C4-2B (cell line): ENCODE results near the gene CENPN.

Source experiments
- H3K27ac ChIP-seq: fragments of 450-650 bp; 2 replicates; pipeline ENCODE4 v1.5.1; 2017
- CTCF ChIP-seq: fragments of 450-650 bp; conservative IDR thresholded peaks from 2 replicates; pipeline ENCODE4 v1.5.1; 2017; ENCODE audit warnings: mild to moderate bottlenecking
- ZFX ChIP-seq: fragments of 450-650 bp; IDR thresholded peaks from 2 replicates; pipeline ENCODE4 v1.6.1; 2017

The CENPN gene

GRCh38 chr16:80990978-80991377 is 16.0 kb upstream of the CENPN start:
- H3K27ac ChIP-seq: peak overlapping the region; percentile 95
- TF ChIP-seq CTCF (no peak; the same call in 1 of the 2 replicates), ZFX (no peak)

- H3K27ac ChIP-seq: peak overlapping the region; percentile 95
- TF ChIP-seq CTCF (no peak), ZFX (no peak)
Measured at GRCh38 chr16:80991792-80992430, 15.1 kb upstream of the CENPN start.

- peak overlapping the region; percentile 70; the same call in 1 of the 2 replicates for H3K27ac ChIP-seq
- TF ChIP-seq CTCF (no peak), ZFX (no peak)
Measured at GRCh38 chr16:80992676-80993293, 14.2 kb upstream of the CENPN start.

GRCh38 chr16:80993307-80993706 is 13.7 kb upstream of the CENPN start:
- H3K27ac ChIP-seq: peak overlapping the region; percentile 70; the same call in 1 of the 2 replicates
- TF ChIP-seq ZFX (no peak), CTCF (no peak)

GRCh38 chr16:80993834-80994233 is 13.2 kb upstream of the CENPN start:
- TF ChIP-seq ZFX (no peak), CTCF (no peak)
- no peak overlapping the region for H3K27ac ChIP-seq

- no peak for TF ChIP-seq CTCF
- no peak for TF ChIP-seq ZFX
- H3K27ac ChIP-seq: peak overlapping the region; percentile 74
Measured at GRCh38 chr16:80994451-80994850, 12.6 kb upstream of the CENPN start.

- H3K27ac ChIP-seq: no peak overlapping the region
- TF ChIP-seq CTCF (no peak), ZFX (no peak)
Measured at GRCh38 chr16:80996688-80997138, 10.3 kb upstream of the CENPN start.
